H54 (cell line): ENCODE measurements around the gene PTHLH.

Experiments used
- DNase-seq: peaks from one replicate; pipeline ENCODE4 v3.0.0; 2011; ENCODE audit warnings: low spot score, mixed read lengths; ENCODE audit not compliant: insufficient read length
- FAIRE-seq: peaks from 3 replicates; lab custom pipeline; 2011; peaks lifted over from hg19 to GRCh38; lab: Jason Lieb, UNC
- POLR2A ChIP-seq: IDR thresholded peaks from 2 replicates; pipeline ENCODE4 v1.6.1; 2011; ENCODE audit warnings: low read depth, mild to moderate bottlenecking, low read length

Gene PTHLH

GRCh38 chr12:27969624-27970400 lies 2.7 kb downstream of the PTHLH start:
- FAIRE-seq (no peak), DNase-seq (no peak)
- TF ChIP-seq POLR2A = no peak

- FAIRE-seq = peak; percentile 43
- DNase-seq = no peak
- TF ChIP-seq POLR2A = no peak
Measured at GRCh38 chr12:27968972-27969623, 3.4 kb downstream of the PTHLH start.

DNA sequence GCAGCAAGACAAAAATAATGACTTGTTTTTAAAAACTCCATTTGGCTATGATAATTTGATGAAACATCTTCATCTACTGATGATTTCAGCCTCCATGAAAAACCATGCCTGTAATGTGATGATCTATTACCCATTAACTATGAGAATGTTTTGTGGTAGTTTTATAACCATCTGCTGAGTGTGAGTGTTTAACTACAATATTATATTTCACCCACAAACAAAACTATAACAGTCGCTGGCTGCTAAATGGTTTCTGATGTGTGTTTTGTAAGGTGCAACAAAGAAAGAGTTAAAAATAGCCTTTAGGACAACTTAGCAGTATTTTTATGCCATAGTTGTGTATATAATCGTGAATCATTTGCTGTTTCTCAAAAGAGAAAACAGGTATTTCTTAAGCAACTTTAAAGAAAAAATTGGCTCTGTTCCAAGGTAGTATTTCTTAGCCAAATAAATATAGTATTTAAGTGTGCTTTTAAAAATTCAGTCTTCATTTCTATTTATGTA lies 4.9 kb downstream of the PTHLH start:
- no peak for TF ChIP-seq POLR2A
- FAIRE-seq (peak; percentile 78), DNase-seq (no peak)

- FAIRE-seq (peak; percentile 99), DNase-seq (peak; percentile 77)
- no peak for TF ChIP-seq POLR2A
Measured at GRCh38 chr12:27966870-27967269, 5.7 kb downstream of the PTHLH start.

GRCh38 chr12:27965966-27966365 lies 6.6 kb downstream of the PTHLH start:
- DNase-seq (no peak), FAIRE-seq (peak; percentile 87)
- no peak for TF ChIP-seq POLR2A

DNA sequence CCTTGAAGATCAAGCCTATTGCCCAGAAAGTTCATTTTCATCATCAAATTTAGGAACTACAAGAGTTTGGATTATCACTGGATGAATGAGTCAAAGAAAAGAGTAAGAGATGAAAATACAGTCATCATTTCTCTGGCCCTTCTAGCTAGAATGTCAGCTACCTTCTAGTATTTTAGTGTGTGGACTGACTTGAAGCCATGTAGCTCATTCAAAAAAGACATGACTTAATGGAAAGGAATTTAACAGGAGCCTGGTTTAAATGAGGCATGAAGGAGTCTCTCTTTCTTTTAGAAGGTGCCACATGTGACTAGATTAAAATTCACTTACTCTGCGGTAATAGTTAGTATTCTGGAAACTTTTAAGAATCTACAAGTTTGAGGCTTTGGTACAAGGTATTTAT lies 7.1 kb downstream of the PTHLH start:
- peak; percentile 20 for FAIRE-seq
- TF ChIP-seq POLR2A = no peak
- DNase-seq = no peak

DNA sequence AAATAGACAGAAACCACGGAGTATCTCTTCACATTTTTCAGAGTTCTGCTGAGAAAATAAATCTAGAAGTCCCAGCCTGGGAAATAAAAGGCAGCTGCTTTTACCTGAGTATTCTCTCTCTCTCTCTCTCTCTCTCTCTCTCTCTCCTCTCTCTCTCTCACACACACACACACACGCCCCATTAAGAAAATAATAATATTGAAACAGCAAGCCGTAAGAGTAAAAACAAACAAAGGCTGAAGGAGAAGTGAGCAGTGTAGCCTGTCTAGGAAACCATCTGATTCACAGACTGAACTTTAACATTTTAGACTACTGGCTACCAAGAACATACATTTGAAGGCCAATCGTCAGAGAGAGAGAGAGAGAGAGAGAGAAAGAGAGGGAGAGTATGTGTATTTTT lies 8.4 kb downstream of the PTHLH start:
- TF ChIP-seq POLR2A = no peak
- DNase-seq (no peak), FAIRE-seq (no peak)

- FAIRE-seq (no peak), DNase-seq (no peak)
- TF ChIP-seq POLR2A = no peak
Measured at GRCh38 chr12:27960821-27961220, 11.7 kb downstream of the PTHLH start.

- FAIRE-seq (no peak), DNase-seq (no peak)
- no peak for TF ChIP-seq POLR2A
Measured at GRCh38 chr12:27958675-27959074, 13.9 kb downstream of the PTHLH start.

- FAIRE-seq = no peak
- DNase-seq = no peak
- TF ChIP-seq POLR2A = no peak
Measured at GRCh38 chr12:27957366-27957765, 15.2 kb downstream of the PTHLH start.

GRCh38 chr12:27953817-27954216 lies 18.7 kb downstream of the PTHLH start:
- peak; percentile 6 for FAIRE-seq
- DNase-seq = no peak
- no peak for TF ChIP-seq POLR2A

- TF ChIP-seq POLR2A = no peak
- DNase-seq = no peak
- FAIRE-seq = peak; percentile 11
Measured at GRCh38 chr12:27953348-27953747, 19.2 kb downstream of the PTHLH start.

- DNase-seq = no peak
- TF ChIP-seq POLR2A = no peak
- no peak for FAIRE-seq
Measured at GRCh38 chr12:27952510-27952909, 20.0 kb downstream of the PTHLH start.

DNA sequence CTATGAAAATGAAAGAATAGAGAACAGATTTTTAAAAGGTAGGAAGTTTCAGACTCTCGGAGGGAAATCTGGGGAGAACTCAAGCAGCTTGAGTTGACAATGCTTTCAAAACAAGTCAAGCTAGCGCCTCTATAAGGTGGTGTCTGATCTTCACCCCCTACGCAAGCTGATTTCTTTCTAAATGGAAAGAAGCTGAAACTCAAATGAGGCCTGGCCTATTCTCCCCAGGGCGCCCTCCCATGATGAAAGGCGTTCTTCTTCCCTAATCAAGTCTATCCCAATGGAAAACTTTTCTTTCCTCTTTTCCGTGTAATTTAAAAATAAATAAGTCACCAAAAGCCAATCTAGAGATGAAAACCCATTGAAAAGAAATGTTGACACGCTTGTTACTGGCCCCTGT lies 20.6 kb downstream of the PTHLH start:
- no peak for TF ChIP-seq POLR2A
- no peak for DNase-seq
- FAIRE-seq = no peak

GRCh38 chr12:27946421-27946820 lies 26.1 kb downstream of the PTHLH start:
- FAIRE-seq = no peak
- no peak for TF ChIP-seq POLR2A
- DNase-seq = no peak
